Globus pallidus (tissue), 1 donor: Measurements from ENCODE around the gene MBTD1.
A peak's percentile ranks its signal among the peaks of the same experiment; 100 is the strongest.
"Not testable (repeated sequence)": the region's sequence is repeated elsewhere in the genome, so short reads cannot be mapped to it uniquely, and the experiment has no call there.

ENCODE experiments used
- DNase-seq: peaks from one replicate; pipeline ENCODE4 v3.0.0-alpha.2; 2015; ENCODE audit warnings: low spot score

The MBTD1 gene

DNA sequence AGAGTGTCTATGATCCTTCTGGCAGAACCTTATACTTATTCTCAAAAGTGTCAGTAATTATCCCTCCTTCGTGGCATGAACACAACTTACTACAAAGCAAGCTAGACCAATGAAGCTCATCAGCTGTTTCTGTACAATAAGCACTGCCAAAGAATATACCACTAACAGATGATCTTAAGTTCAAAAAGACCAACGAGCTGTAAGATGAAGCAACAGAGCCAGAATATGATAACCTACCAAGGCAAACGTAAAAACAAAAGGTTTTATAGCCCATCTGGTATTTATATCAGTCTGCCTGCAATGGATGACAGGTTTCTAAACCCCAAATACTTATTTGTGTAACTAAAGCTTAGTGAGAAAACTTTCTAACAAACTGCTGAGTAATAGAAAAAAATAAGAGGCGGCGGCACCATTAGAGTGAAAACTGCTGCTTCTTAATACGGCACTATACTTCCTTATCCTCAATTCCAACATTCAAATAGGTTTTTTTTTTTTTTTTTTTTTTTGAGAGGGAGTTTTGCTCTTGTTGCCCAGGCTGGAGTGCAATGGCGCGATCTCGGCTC, 71.5 kb downstream of the MBTD1 start:
- DNase-seq, result no peak

DNA sequence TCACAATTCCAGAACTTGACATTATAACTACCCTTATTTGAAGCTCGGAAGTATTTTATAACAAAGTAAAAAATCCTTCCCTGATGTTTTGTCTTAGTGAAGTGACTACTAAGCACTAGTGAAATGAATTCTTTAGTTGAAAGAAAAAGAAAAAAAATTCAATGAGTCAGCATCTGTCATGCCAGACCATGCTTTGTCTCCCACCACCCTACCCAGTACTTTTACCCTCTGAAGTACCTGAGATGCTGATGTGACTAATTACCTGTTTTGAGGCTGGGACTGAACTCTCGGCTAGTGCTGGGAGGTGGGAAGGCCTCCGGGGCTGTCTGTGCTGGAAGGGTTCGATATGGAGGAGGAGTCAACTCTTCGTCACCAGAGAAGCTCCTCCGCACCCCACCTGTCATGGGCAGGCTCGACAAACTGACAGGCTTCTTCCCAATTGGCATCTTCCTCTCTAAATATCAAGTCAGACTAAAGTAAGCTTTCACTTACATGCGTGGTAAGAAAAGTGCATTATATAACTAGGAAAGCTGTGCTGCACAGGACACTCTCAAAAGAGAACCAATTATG, 74.0 kb downstream of the MBTD1 start:
- no peak for DNase-seq

DNA sequence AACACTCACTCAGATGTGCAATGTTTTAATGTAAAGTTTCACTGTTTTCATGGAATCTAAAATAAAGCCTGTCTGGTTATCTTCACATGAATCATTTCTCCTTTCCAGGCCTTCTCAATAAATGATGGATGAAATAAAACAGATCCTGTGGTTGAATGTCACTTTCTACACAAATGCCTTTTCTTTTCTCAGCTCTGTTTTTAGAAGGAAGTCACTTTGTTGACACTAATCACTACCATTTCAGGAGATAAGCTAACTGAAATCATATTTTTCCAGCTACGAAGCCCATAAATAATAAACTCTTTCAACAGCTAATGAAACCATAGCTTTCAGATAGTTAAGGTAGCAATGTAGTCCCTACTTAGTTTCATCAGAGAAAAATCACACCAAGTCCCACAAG, 75.7 kb downstream of the MBTD1 start:
- no peak for DNase-seq

DNA sequence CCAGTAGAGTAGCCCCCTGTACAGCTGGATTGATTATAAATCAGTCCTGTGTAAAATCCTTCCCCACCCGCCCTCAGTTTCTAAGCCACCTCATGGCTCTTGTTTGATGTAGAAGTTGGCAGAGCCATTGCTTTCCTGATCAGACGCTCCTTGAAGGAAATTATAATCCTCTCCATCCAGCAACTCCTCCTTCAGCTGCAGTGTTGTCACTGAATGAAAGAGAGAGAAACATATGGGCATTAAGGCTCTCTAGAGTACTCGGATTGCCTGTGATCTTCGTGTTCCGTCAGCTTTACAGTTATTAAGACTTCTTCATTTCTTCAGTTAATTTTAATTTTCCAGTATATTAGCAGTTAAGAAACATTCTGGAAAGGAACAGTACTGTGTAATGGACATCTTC, 79.4 kb downstream of the MBTD1 start:
- DNase-seq, result no peak

DNA sequence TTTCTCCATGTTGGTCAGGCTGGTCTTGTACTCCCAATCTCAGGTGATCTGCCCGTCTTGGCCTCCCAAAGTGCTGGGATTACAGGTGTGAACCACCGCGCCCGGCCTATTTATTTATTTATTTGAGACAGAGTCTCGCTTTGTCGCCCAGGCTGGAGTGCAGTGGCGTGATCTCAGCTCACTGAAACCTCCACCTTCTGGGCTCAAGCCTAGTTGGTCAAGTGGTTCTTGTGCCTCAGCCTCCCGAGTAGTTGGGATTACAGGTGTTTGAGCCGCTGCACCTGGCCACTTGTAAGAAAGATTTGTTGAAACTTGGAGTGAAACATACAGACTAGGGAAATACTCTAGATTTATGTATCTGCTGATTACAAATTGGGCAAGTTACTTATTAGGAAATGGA, 87.8 kb downstream of the MBTD1 start:
- not testable (repeated sequence) for DNase-seq

- no peak for DNase-seq
Measured at GRCh38 chr17:51170736-51171135, 89.1 kb downstream of the MBTD1 start.

GRCh38 chr17:51169340-51169739, 90.5 kb downstream of the MBTD1 start:
- no peak for DNase-seq

- DNase-seq, result peak; percentile 25
Measured at GRCh38 chr17:51166987-51167931, 92.6 kb downstream of the MBTD1 start.

DNA sequence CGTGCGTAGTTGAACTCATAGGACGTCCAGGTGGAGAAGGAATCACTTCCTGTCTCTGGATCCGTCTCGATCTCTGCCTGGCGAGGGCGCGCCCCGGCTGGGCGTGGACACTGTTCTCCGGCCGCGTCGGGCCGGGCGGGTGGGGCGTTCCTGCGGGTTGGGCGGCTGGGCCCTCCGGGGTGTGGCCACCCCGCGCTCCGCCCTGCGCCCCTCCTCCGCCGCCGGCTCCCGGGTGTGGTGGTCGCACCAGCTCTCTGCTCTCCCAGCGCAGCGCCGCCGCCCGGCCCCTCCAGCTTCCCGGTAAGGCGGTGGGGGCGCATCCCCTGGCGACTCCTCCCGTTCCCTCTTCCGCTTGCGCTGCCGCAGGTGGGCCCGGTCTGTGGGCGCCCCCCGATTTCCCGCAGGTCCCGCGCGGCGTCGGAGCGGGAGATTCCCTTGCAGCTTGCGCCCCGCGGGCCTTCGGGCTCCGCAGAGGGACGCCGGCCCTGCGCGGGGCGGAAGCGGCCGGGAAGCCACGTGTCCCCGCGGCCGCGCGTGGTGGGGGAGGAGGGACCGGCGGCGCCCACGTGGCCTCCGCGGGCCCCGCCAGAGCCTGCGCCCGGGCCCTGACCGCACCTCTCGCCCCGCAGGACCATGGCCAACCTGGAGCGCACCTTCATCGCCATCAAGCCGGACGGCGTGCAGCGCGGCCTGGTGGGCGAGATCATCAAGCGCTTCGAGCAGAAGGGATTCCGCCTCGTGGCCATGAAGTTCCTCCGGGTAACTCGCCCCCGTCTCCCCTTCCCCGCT, 93.5 kb downstream of the MBTD1 start, which contains the start of gene NME2:
NME2 (plus strand) TSS at position 214 of the 789 bp plus-strand sequence; CDS start at position 634, 420 bp downstream.
- peak; percentile 70 for DNase-seq

- no peak for DNase-seq
Measured at GRCh38 chr17:51165680-51166197, 94.1 kb downstream of the MBTD1 start.

- DNase-seq, result no peak
Measured at GRCh38 chr17:51164911-51165679, 94.8 kb downstream of the MBTD1 start.

- no peak for DNase-seq
Measured at GRCh38 chr17:51161541-51161940, 98.3 kb downstream of the MBTD1 start.

GRCh38 chr17:51159604-51160003, 100.2 kb downstream of the MBTD1 start:
- no peak for DNase-seq

DNA sequence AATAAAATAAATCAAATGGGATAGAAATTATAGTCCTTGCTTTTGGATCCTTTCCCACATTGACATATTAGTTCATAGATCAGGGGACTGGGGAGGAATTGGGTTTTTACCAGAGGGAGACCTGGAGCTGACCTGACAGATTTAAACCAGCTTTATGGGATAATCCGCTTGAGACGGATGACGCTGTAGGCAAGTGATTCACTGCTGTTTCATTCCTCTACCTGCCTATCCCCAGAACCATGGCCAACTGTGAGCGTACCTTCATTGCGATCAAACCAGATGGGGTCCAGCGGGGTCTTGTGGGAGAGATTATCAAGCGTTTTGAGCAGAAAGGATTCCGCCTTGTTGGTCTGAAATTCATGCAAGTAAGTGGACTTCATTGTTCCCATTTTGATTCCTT, 104.4 kb downstream of the MBTD1 start:
- no peak for DNase-seq

- no peak for DNase-seq
Measured at GRCh38 chr17:51154176-51154575, 105.7 kb downstream of the MBTD1 start.

DNA sequence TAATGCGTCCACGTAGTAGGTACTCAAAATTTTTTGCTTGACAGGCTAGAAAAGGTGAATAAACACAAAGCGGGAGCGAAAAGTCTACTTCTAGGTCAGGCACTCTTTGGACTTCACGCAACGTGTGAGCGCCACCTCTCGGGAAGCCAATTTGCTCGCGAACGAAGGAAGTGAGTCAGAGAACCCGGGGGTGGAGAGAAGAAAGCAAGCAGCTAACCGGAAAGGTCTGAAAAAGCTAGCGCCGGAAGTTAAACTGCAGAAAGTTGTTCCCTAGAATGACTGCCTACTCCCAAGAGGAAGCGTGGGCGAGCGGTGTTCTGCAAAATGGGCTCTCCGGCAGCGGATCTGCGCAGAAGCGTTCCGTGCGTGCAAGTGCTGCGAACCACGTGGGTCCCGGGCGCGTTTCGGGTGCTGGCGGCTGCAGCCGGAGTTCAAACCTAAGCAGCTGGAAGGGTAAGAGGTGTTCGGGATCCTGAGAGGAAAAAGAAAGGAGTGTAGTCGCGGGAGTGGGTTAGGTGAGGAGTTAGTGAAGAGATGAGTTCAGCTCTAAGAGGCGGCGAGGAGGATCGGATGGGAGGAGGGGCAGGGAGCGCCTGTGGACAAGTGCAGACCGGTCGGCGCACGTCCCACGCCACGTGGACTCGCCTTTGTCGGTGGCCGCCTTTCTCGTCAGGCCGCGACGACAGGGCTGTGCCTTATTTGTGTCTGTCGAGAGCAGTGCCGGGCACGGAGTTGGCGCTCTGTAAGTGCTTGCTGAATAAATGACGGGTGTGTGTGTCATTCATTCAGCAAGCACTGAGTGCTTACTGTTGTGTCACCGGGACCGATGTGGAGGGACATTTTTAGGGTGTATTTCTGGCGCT, 106.4 kb downstream of the MBTD1 start, which contains the start of gene NME1:
NME1 (plus strand) TSS at position 350 of the 863 bp plus-strand sequence. CDS start 2,096 bp downstream, outside the sequence.
- peak; percentile 100 for DNase-seq

- no peak for DNase-seq
Measured at GRCh38 chr17:51152766-51153209, 107.1 kb downstream of the MBTD1 start.

GRCh38 chr17:51150932-51151331, 108.9 kb downstream of the MBTD1 start:
- DNase-seq, result no peak

GRCh38 chr17:51149163-51149562, 110.7 kb downstream of the MBTD1 start:
- no peak for DNase-seq

DNA sequence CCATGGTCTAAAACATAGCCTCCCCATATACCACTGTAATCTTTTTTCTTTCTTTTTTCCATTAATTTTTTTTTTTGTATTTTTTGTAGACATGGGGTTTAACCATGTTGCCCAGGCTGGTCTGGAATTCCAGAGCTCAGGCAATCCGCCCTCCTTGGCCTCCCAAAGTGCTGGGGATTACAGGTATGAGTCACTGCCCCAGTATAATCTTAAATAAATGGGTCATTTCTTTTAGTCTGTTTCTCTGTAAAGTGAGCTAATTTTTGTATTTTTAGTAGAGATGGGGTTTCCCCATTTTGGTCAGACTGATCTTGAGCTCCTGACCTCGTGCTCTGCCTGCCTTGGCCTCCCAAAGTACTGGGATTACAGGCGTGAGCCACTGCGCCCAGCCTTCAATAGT, 112.2 kb downstream of the MBTD1 start:
- DNase-seq, result no peak
